ENCODE results near the gene CTNNA3. TPM values are rescaled to one million over a fixed set of nuclear protein-coding genes. Genes with fewer than 3 reads are reported as not detected.

CTNNA3 gene
- total RNA-seq, 1 experiment from 2014 or later, result 0.32 TPM

- Histone ChIP-seq H3K4me1 (ENCODE audit: control insufficient read depth in 1 of 2, insufficient read depth in 2 of 2, low read length in 2 of 2) (no peaks in the 10 kb centered on the region), H3K36me3 (ENCODE audit: control insufficient read depth in 1 of 2, insufficient read depth in 2 of 2, low read length in 2 of 2) (no peaks in the 10 kb centered on the region), H4K20me1 (ENCODE audit: insufficient read depth) (no peaks in the 10 kb centered on the region), H3K9me2 (ENCODE audit: insufficient read depth) (no peaks in the 10 kb centered on the region), H3K4me2 (ENCODE audit: low read length) (no peak overlapping the region), H3K79me2 (ENCODE audit: insufficient read depth, low read length) (no peaks in the 10 kb centered on the region), H3K27ac (ENCODE audit: low read depth, low read length) (no peak overlapping the region), H3K9me3 (ENCODE audit: control insufficient read depth in 1 of 2, insufficient read depth in 1 of 2, low read depth in 1 of 2, low read length in 2 of 2) (no peaks in the 10 kb centered on the region), H3K9ac (ENCODE audit: low read length) (no peak overlapping the region), H3K27me3 (ENCODE audit: insufficient read depth, low read length) (no peaks in the 10 kb centered on the region), H2AFZ (ENCODE audit: low read depth, low read length, poor library complexity, severe bottlenecking) (no peak overlapping the region), H3K4me3 (replicated peaks in 1 of 2; ENCODE audit: low read depth in 1 of 2, low read length in 2 of 2) (no peak overlapping the region)
- intact Hi-C loops (cut with micrococcal nuclease), result no loop called here
- DNase-seq (ENCODE audit: low read depth, low spot score) (no peak), ATAC-seq (no peak)
- POLR2A ChIA-PET, result no interaction called here
- CTCF ChIA-PET, result no interaction called here
- RAD21 ChIA-PET (ENCODE audit: low non-redundant PET in 1 of 2, low total read pairs in 2 of 2, uncharacterized antibody in 2 of 2, unreplicated experiment in 2 of 2), result no interaction called here
- no TSS peak for BruUV-seq (replicated peaks)
- TF ChIP-seq FOSL1 (IDR thresholded peaks at IDR 0.05; ENCODE audit: low read depth) (no peak), ZFX (IDR thresholded peaks at IDR 0.05) (no peak), CEBPB (IDR thresholded peaks at IDR 0.05; ENCODE audit: low read depth) (no peak), RAD21 (IDR thresholded peaks at IDR 0.05; ENCODE audit: low read depth) (no peak), POLR2A (IDR thresholded peaks at IDR 0.05; ENCODE audit: borderline replicate concordance, extremely low read depth, insufficient read depth, insufficient read length) (no peak), SRF (IDR thresholded peaks at IDR 0.05; ENCODE audit: low read depth) (no peak), EZH2 (IDR thresholded peaks at IDR 0.05) (no peak), TCF7L2 (IDR thresholded peaks at IDR 0.05; ENCODE audit: borderline replicate concordance, extremely low read depth, insufficient read depth, insufficient read length) (no peak), CBX3 (IDR thresholded peaks at IDR 0.05; ENCODE audit: low read depth) (no peak), JUND (IDR thresholded peaks at IDR 0.05) (no peak), EGR1 (IDR thresholded peaks at IDR 0.05; ENCODE audit: low read depth) (no peak), REST (IDR thresholded peaks at IDR 0.05; ENCODE audit: low read depth) (no peak), SIN3A (IDR thresholded peaks at IDR 0.05; ENCODE audit: low read depth) (no peak), ZNF274 (IDR thresholded peaks at IDR 0.05; ENCODE audit: low read depth, low read length) (no peak), SP1 (IDR thresholded peaks at IDR 0.05; ENCODE audit: low read depth) (no peak), POLR2AphosphoS5 (IDR thresholded peaks at IDR 0.05; ENCODE audit: low read depth, low read length) (no peak), ZBTB33 (IDR thresholded peaks at IDR 0.05; ENCODE audit: extremely low read depth, insufficient replicate concordance, low read length) (no peak), ELF1 (IDR thresholded peaks at IDR 0.05; ENCODE audit: borderline replicate concordance, low read depth) (no peak)
- TF ChIP-seq, protein P1, sequence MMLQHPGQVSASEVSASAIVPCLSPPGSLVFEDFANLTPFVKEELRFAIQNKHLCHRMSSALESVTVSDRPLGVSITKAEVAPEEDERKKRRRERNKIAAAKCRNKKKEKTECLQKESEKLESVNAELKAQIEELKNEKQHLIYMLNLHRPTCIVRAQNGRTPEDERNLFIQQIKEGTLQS (IDR thresholded peaks at IDR 0.05), result no peak
These were observed 997.9 kb downstream of the CTNNA3 start for GRCh38 chr10:66698069-66698468.
